Head of caudate nucleus (tissue), 42 donors: ENCODE data around the gene LAMC3.

Source experiments
- DNase-seq, 42 donors: peaks; one replicate each; pipeline versions ENCODE4 v3.0.0 to v3.0.0-alpha.2; 2020 to 2021; ENCODE audit warnings: mixed read lengths in 7 of 42
- intact Hi-C: fragments of 100-400 bp; cut with DNase I; formaldehyde crosslinking; loops from one replicate; pipeline ENCODE4 v1.15.0; 2022

The LAMC3 gene

GRCh38 chr9:130975932-130976841 is 32.8 kb upstream of the LAMC3 start:
- intact Hi-C loops: no loop called here
- no peak for DNase-seq

DNA sequence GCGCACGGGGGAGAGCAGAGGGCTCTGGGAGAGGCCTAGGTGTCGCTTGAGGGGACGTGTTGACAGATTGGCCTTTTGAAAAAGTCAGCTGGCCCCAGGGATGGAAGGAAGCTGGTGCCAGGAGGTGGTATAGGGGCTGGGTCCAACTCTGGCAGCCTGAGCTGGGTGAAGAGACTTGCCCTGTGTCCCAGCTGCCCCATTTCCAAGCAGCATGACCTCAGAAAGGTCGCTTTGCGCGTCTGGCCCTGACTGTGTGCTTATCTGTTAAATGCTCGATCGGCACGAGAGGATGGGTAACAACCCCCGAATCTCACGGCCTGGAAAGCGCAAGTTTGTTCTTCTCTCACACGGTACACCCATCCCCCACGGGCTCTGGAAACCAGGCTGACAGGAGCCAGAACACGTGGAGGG is 31.2 kb upstream of the LAMC3 start:
- intact Hi-C loops: no loop called here

DNA sequence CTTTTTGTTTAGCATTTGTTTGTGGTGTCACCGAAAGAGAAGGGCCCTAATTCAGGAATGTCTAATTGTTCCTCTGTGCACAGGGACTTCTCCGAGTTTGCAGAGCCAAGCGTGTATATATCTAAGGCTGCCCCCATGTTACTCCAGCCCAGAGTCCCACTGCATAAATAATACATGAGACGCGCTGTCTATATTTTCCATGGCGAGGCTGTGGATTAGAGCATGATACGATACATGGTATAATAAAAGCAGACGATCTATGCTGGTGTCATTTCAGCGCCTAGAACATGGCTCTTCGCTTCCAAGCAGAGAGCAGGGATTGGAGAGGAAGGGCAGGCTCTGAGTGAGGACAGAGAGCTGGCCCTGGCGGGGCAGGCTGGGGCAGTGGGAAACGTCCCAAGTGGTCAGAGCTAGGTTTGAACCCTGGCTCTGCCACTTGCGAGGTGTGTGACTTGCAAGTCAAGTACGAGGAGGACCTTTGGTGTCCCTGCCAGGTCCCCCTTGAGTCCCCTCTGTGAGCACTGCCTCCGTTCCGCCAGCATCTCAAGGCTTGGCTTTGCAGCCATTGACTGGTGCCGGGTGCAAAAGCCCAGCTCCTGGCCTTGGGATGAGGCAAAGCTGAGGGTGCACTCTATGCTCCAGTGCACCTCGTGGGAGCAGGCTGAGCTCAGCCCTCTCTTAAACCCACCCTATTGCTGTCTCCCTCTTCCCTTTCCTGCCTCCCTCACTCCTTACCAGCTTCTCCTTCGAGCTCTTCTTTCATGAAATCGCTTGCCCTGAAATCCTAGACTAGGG is 29.2 kb upstream of the LAMC3 start:
- no peak for DNase-seq
- intact Hi-C loops: no loop called here

More for the DNA sequence above, 31.2 kb upstream of the LAMC3 start:
- no peak for DNase-seq

- no peak for DNase-seq
- intact Hi-C loops: no loop called here
Observed at GRCh38 chr9:130980526-130980925, 28.4 kb upstream of the LAMC3 start.

DNA sequence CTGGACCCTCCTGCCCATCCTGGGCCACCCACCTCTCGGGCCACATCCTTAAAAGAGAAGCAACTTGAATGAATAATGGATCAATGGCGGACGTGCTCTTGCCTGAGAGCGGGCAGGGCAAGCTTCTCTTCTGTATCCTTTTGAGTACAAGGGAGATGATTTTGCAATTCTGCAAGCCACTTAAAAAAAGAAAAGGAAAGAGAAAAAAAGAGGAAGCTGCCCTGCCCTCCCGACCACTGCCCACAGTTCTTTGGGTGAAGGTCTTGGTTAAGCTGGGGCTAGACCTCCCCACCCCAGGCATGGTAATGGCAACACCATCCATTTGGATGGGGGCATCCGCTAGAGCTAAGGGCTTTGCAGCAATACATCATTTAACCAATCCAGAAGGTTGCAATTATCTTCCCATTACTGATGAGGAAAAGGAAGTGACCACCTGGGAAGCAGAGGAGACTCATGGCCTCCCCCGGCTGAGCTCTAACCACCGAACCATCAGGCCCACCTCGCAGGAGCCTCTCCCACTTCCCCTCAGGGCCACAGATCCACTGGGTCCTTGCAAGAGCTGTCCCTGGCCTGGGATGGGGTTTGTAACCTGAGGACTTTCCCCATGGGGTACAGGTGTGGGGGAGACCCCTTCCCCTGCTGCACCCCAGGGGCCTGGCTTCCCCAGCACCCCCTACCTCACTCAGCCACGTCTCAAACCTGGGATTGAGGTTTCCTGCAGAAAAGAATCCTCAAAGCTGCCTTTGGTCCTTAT is 27.8 kb upstream of the LAMC3 start:
- DNase-seq: no peak

DNA sequence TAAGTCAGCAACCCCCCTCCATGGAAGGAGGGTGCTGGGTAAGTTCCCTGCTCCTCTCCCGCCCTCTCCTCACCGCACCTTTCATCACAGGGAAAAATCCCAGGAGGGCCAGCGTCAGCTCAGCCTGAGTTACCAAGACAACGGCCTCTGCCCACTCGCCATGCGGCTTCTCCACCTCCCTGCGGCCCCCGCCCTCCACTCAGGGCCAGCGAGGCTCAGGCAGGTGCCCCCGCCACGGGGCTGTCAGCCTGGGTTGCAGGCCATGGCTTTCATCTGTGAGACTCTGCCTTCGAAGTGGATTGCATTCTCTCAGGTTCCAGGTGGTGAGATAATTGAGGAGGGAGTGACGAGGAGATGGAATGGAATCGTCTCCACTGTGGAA is 27.2 kb upstream of the LAMC3 start:
- intact Hi-C loops: no loop called here
- DNase-seq: peak in 5 of 42 donors; percentile 11 to 65 (median 33)

More for the DNA sequence above, 27.8 kb upstream of the LAMC3 start:
- intact Hi-C loops: no loop called here

DNA sequence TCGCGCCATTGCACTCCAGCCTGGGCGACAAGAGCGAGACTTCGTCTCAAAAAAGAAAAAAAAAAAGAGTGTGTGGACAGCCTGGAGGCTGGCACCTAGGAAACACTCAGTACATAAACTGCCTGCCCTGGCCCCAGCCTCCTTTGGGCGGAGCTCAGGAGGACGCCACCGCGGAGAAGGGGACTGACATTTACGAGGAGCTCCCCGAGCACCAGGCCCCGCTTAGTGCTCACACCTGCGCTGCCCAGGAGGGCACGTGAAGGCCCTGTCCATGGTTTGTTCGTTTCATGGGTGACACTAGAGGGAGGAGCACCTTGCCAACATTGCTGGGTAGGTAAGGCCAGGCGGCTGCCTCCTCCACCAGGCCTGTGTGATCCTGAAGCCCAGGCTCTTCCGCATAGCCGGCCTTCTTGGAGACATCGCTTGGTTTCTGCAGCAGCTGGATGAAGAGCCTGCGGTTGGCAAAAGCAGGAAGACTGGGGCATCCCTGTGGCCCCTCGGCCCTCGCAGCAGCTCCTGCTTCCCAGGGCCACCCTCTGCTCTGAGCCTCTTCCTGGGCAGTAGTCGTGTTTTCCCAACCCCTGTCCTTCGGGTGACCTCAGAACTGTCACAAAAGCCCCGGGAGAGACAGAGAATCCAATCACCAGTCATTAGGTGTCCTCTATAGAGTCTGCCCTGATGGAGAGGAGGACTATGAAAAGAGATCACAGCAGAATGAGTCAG is 26.2 kb upstream of the LAMC3 start:
- intact Hi-C loops: no loop called here
- no peak for DNase-seq

DNA sequence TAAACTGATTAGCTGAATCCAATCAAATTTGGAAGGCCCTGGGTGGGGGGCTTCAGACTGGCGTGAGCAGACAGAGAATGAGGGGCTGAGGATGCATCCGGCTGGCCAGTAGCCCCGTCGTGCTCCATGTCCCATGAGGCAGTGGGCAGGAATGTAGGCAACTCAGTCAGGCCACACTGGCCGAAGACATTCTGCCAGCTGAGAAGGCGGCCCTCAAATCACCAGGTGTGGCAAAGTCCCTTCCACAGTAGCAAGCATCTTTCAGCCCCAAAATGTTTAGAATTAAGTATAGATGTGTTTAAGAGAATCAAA is 25.7 kb upstream of the LAMC3 start:
- DNase-seq: no peak
- intact Hi-C loops: no loop called here

DNA sequence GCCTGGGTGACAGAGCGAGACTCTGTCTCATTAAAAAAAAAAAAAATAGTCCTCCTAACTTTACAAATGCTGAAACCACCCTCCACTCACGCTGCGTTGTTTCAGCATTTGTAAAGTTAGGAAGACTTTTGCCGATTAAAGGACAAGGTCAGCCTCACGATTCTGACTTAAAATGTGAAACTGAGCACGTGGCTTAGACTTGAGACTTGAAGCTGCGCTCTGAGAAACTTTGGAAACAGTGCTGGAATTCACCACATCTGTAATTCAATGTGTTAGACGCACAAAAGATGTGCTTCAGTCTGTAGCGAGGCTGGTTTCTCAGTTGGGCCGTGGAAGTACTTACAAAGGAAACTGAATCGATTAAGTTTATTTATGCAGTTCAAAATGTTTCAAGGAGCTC is 25.0 kb upstream of the LAMC3 start:
- intact Hi-C loops: no loop called here
- no peak for DNase-seq

DNA sequence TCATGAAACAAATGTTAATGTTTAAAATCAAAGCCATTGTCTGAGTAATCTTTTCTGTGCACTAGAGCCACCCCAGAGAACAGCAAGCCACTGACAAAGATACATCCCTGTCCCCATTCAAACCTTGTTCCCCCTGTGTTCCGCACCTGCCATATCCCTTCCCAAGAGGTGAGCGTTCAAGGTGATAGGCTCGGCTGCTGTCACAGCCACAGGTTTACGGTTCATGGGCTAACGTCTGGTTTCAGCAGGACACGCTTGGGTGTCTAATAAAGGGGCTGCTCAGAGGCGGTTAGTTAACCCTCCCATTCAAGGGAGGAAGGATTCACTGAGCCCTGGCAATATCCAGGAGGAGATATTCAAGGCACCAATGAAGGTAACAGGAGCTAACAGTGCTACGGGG is 24.5 kb upstream of the LAMC3 start:
- DNase-seq: no peak
- intact Hi-C loops: no loop called here

DNA sequence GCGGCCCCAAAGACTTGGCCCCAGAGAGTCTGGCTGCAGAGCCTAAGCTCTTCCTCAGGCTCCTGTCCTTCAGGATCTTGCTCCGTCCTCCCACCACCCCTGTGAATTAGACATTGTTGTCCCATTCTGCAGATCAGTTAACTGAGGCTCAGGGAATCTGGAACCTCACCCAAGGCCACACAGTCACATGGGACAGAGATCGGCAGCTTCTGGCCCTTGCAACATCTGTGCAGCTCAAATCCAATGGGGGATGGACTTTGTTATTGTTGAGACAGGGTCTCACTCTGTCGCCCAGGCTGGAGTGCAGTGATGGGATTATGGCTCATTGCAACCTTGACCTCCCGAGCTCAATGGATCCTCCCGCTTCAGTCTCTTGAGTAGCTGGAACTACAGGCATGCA is 23.9 kb upstream of the LAMC3 start:
- no peak for DNase-seq

GRCh38 chr9:130985606-130986162 is 23.3 kb upstream of the LAMC3 start:
- intact Hi-C loops: no loop called here
- no peak for DNase-seq

More for the DNA sequence above, 23.9 kb upstream of the LAMC3 start:
- intact Hi-C loops: no loop called here

DNA sequence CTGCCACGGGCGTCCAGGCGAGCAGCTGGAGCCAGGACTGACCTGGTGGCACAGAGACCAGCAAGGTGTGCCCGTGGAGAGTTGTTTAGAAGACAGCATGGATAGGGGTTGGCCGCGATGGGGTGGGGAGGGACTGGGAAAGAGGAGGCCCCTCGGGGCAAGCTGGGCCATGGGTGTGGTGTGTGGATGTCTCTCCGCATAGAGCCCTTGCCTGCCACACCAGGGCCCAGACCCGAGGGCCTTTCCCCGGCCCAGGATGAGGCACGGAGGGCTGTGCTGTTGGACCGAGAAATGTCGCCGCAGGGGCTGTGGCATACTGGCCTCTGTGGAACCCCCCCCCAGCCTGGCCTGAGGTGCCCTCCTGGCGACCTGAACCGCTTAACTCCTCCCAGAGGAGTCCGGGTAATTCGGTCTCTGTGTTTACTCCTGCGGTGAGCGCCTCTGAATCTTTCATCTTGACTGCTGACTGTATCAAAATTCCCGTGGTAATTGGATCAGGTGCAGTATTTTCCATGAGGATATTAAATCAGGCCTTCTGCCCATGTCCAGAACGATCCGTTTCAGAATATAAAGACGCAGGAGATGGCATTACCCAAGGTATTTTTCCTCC is 22.5 kb upstream of the LAMC3 start:
- DNase-seq: no peak
- intact Hi-C loops: no loop called here

DNA sequence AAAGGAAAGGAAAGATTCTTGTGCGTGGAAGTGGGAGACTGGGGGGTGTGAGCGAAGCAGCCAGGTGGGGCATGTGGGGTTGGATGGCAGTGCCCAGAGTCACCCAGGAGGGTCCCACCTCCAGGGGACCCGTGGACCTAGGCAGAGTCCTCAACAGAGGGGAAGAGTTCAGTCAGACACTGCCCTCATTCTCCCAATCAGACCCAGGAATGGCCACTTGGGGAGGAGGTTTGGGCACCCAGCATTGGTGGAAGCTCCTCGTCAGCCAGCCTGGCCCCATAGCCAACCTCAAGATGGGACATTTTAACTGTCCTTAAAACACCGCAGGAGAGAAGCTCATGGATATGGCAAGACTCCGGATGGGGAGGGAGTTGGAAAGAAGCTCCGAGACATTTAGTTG is 21.9 kb upstream of the LAMC3 start:
- intact Hi-C loops: no loop called here
- DNase-seq: no peak

DNA sequence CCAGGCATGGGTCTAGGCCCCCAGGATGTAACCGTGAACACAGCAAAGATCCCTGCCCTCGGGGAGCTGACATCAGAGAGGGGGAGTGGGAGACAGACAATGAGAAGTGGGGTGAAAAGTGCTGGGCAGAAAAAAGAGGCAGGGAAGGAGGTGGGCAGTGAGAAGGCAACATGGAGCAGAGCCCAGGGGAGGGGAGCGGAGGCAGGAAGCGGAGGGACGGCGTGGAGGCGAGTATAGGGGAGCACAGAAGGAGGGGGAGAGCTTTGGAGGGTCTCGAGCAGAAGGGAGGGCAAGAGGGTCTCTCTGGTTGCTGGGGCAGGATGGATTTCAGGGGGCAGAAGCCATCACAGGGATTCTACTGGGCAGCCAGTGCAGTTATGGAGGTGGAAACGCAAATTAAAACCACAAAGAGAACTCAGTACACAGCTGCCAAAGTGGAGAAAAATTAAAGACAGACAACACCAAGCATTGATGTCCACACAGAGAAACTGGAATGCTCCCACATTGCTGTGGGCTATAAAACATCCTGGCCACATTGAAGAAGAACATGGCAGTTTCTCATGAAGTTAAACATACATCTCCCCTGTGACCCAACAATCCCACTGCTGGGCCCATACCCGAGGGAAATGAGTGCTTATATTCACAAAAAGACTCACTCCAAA is 21.1 kb upstream of the LAMC3 start:
- intact Hi-C loops: no loop called here
- DNase-seq: no peak

GRCh38 chr9:130988400-130988747 is 20.6 kb upstream of the LAMC3 start:
- no peak for DNase-seq
- intact Hi-C loops: no loop called here

DNA sequence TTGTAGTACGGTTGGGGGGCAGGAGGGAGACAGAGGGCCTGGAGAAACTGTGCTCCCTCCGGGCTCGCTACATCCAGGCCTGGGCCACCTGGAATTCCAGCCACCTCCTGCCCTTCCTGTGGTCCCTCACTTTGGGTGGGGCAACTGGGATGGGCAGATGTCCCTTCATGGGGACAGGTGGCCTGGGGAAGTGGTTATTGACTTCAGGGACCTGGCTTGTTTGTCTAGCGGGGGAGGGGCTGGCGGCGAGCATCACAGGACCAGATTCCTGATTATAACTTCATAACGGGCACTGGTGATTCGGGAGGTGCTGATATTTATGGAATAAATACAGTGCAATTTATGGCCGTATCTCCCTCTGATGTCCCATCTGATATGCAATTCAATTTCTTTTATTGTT is 20.1 kb upstream of the LAMC3 start:
- intact Hi-C loops: no loop called here
- no peak for DNase-seq

DNA sequence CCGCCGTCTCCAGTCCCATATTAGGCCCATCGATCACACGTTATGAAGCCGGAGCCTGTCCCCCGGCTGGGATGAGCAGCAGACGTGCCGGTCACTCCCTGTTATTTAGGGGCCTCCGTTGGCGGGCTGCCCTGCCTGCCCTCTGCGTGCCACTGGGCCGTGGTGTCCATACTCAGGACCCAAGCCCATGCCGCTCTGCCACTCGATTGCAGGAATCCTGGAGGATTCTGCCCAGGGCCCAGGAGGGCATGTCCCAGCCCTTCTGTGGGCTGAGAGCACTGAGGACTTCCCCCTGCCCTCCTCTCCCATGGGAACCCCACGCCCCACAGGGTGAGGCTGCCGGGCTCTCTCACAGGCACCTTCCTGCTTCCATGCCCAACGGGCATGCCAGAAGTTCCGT is 19.6 kb upstream of the LAMC3 start:
- intact Hi-C loops: no loop called here
- no peak for DNase-seq
